Prostate gland (tissue), 2 donors: ENCODE data around the gene PRPF8. TPM values are rescaled to one million over a fixed set of nuclear protein-coding genes. Genes with fewer than 3 reads are reported as not detected.

ENCODE experiments used
- DNase-seq: peaks from one replicate; pipeline ENCODE4 v3.0.0-alpha.2; 2019; ENCODE audit warnings: low spot score
- H3K27ac ChIP-seq, 2 donors: fragments of 200-600 bp; sonication (generic); 2 replicates each; pipeline ENCODE4 v1.5.1; 2017 to 2019
- H3K27me3 ChIP-seq: fragments of 200-600 bp; sonication (generic); replicated peaks from 2 replicates; pipeline ENCODE4 v1.5.1; 2019; ENCODE audit not compliant: insufficient read depth
- H3K36me3 ChIP-seq, 2 donors: fragments of 200-600 bp; sonication (generic); 1 replicate in 1 of 2; 2 replicates in 1 of 2; pipeline versions ENCODE4 v1.5.1 to v1.8.1; 2017 to 2019
- H3K4me1 ChIP-seq: fragments of 200-600 bp; sonication (generic); replicated peaks from 2 replicates; pipeline ENCODE4 v1.5.1; 2019
- H3K4me3 ChIP-seq, 2 donors: fragments of 200-600 bp; sonication (generic); 2 replicates each; pipeline ENCODE4 v1.5.1; 2017 to 2019
- H3K9me3 ChIP-seq: fragments of 200-600 bp; sonication (generic); 2 replicates; pipeline ENCODE4 v1.5.1; 2017
- POLR2A ChIP-seq: fragments of 450-650 bp; IDR thresholded peaks from one replicate; pipeline ENCODE4 v1.6.1; 2016; ENCODE audit warnings: antibody characterized with exemption, mild to moderate bottlenecking
- POLR2AphosphoS5 ChIP-seq: sonication (generic); formaldehyde crosslinking; IDR thresholded peaks from one replicate; pipeline ENCODE4 v1.6.1; 2017; ENCODE audit warnings: antibody characterized with exemption
- WGBS: methylation state at CpG from one replicate; pipeline ENCODE4 v1.1.5; 2018; 5-methylcytosine and 5-hydroxymethylcytosine counted together
- intact Hi-C: fragments of 100-400 bp; cut with DNase I; formaldehyde crosslinking; loops from one replicate; pipeline ENCODE4 v1.14.2; 2022
- total RNA-seq, 2 donors: library from RNA; depleted of rRNA; stranded (reverse); fragments of >200 nt; gene quantifications; one replicate each; pipeline ENCODE4 v1.1.0, GENCODE V29; 2016
- TF ChIP-seq, protein P1 (sequence below), 4 experiments: fragments of 200-600 bp in 2 of 4; fragments of 450-650 bp in 2 of 4; sonication (generic) in 2 of 4; IDR thresholded peaks; 1 replicate in 3 of 4; 2 replicates in 1 of 4; pipeline ENCODE4 v1.5.1; 2016 to 2019; ENCODE audit warnings: antibody characterized with exemption in 4 of 4, mild to moderate bottlenecking in 2 of 4, moderate library complexity in 2 of 4

PRPF8 gene
- 100 to 1,000 TPM; 235 to 321 TPM for total RNA-seq

DNA sequence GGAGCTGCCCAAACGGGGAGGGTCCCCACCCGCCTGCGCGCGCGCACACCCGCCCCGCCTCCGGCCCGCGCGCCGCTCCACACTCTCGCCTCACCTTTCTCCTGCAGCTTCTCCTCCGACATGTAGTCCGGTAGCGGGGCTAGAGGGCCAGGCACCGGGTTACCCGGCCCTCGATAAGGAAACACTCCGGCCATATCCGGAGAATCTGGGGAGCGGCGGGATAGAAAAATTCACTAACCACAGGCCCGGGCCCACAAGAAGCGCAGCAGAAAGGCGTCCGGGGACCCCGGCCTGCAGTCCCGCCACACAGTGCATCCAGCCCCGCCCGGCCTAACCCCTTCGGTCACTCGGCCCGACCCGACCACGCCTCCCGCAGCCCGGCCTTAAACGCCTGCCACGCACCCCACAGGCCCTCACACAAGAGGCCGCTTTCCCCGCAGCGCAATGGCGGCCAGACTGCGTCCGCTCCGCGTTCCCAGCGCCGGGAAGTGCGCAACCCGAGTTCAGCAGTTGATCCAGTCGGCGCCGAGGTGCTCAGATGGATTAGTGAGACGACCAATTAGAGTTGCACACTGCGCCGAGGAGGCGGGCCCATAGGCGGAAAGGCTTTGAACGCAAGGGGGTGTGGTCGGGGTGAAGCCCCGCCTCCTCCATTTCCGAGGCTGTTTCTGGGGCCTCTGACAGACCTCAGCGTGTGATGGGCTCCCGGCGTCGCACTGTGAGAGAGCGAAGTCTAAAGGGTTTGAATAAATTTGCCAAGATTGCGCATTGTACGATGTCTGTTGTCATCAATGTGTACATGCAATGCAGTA lies at the start of gene PRPF8:
Gene PRPF8 (minus strand): TSS at position 490 of the 812 bp plus-strand sequence. CDS start 296 bp downstream, at position 194.
- intact Hi-C loops, result loop anchor here (2.0 kb wide), 1 partner anchor 30 kb away; no protein-coding TSS in a partner anchor
- H3K4me1 ChIP-seq, result peaks cover 6% of the 10 kb centered on the region
- peaks cover 14 to 19% of the 10 kb centered on the region in 2 donors for H3K36me3 ChIP-seq
- no peaks in the 10 kb centered on the region for H3K9me3 ChIP-seq
- peak; percentile 98 for DNase-seq
- WGBS, result under 1% methylated on average over 65 of the region's 72 CpGs
- H3K4me3 ChIP-seq, result peak within 1 kb of the TSS; percentile 88 to 93
- no peaks in the 10 kb centered on the region for H3K27me3 ChIP-seq
- TF ChIP-seq POLR2AphosphoS5 (peak; percentile 99), POLR2A (peak; percentile 90)
- TF ChIP-seq, protein P1, sequence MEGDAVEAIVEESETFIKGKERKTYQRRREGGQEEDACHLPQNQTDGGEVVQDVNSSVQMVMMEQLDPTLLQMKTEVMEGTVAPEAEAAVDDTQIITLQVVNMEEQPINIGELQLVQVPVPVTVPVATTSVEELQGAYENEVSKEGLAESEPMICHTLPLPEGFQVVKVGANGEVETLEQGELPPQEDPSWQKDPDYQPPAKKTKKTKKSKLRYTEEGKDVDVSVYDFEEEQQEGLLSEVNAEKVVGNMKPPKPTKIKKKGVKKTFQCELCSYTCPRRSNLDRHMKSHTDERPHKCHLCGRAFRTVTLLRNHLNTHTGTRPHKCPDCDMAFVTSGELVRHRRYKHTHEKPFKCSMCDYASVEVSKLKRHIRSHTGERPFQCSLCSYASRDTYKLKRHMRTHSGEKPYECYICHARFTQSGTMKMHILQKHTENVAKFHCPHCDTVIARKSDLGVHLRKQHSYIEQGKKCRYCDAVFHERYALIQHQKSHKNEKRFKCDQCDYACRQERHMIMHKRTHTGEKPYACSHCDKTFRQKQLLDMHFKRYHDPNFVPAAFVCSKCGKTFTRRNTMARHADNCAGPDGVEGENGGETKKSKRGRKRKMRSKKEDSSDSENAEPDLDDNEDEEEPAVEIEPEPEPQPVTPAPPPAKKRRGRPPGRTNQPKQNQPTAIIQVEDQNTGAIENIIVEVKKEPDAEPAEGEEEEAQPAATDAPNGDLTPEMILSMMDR (IDR thresholded peaks at IDR 0.05), result peak in 1 of 4 experiments; percentile 18
- H3K27ac ChIP-seq, result peak within 1 kb of the TSS; percentile 92 to 97

DNA sequence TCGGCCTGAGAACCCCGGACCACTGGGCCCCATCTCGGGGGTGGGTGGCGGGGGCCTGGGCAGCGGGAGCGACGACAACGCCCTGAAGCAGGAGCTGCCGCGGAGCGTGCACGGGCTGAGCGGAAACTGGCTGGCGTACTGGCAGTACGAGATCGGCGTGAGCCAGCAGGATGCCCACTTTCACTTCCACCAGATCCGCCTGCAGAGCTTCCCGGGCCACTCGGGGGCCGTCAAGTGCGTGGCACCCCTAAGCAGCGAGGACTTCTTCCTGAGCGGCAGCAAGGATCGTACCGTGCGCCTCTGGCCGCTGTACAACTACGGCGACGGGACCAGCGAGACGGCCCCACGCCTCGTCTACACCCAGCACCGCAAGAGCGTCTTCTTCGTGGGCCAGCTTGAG lies 49.1 kb upstream of the PRPF8 start:
- DNase-seq, result no peak
- intact Hi-C loops, result no loop called here
- Histone ChIP-seq H3K4me3 (no peak overlapping the region), H3K36me3 (peaks cover 0 to 17% of the 10 kb centered on the region in 2 donors), H3K9me3 (no peaks in the 10 kb centered on the region), H3K4me1 (peaks cover 14% of the 10 kb centered on the region), H3K27ac (no peak overlapping the region), H3K27me3 (no peaks in the 10 kb centered on the region)
- 92% methylated on average over 38 of the region's 38 CpGs for WGBS
- no peak for TF ChIP-seq POLR2A
- TF ChIP-seq, protein P1 (IDR thresholded peaks at IDR 0.05), result no peak
- no peak for TF ChIP-seq POLR2AphosphoS5

DNA sequence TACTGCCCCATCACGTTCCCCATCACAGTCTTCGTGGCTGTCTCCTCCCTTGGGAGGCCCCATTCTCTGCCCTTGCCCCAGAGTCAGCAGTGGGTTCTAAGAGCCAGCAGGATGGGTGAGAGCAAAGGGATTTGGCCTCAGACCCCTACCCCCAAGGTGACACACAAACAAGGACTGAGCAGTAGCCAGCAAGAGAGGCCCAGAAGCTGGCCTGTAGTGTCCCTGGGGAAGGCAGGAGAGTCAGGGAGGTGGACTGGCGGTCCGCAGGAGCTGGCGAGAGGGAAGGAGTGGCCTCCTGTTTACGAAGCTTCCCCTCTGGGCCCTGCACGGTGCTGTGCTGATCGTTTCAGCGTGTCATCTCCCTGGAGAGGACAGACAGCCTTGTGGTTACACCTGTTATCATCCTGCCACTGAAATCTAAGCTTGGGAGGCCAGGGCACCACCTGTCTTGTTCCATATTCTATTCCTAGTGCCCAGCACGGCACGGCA lies 48.2 kb upstream of the PRPF8 start:
- H3K27ac ChIP-seq, result no peak overlapping the region
- intact Hi-C loops, result no loop called here
- TF ChIP-seq, protein P1 (IDR thresholded peaks at IDR 0.05), result no peak
- H3K4me3 ChIP-seq, result no peak overlapping the region
- DNase-seq, result no peak
- peaks cover 0 to 17% of the 10 kb centered on the region in 2 donors for H3K36me3 ChIP-seq
- no peaks in the 10 kb centered on the region for H3K27me3 ChIP-seq
- H3K4me1 ChIP-seq, result peaks cover 14% of the 10 kb centered on the region
- 85% methylated on average over 11 of the region's 11 CpGs for WGBS
- no peaks in the 10 kb centered on the region for H3K9me3 ChIP-seq

DNA sequence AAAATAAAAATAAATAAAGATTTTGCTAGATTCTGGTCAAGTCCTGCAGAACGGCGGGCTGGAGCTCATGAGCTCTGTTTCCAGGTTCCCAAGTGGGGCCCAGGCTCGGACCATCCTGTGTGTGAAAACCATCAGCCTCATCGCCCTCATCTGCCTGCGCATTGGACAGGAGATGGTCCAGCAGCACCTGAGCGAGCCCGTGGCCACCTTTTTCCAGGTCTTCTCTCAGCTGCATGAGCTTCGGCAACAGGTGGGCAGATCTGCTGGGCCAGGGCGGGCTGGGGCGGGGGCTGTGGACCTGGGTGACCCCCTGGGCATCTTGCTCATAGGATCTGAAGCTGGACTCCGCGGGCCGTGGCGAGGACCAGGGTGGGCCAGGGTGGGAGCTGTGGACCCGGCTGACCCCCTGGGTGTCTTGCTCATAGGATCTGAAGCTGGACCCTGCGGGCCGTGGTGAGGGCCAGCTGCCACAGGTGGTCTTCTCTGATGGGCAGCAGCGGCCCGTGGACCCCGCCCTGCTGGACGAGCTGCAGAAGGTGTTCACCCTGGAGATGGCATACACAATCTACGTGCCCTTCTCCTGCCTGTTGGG lies 47.7 kb upstream of the PRPF8 start:
- no peak for DNase-seq
- Histone ChIP-seq H3K27ac (no peak overlapping the region), H3K27me3 (no peaks in the 10 kb centered on the region), H3K36me3 (peaks cover 0 to 17% of the 10 kb centered on the region in 2 donors), H3K4me1 (peaks cover 14% of the 10 kb centered on the region), H3K4me3 (no peak overlapping the region), H3K9me3 (no peaks in the 10 kb centered on the region)
- TF ChIP-seq POLR2A, result no peak
- TF ChIP-seq, protein P1 (IDR thresholded peaks at IDR 0.05), result no peak
- no peak for TF ChIP-seq POLR2AphosphoS5
- 94% methylated on average over 19 of the region's 22 CpGs for WGBS
- intact Hi-C loops, result no loop called here
